Fibroblast of villous mesenchyme (primary cell): ENCODE measurements around the gene ENPP5. TPM values are rescaled to one million over a fixed set of nuclear protein-coding genes. Genes with fewer than 3 reads are reported as not detected.

Experiments
- DNase-seq: peaks from one replicate; pipeline ENCODE4 v3.0.0-alpha.2; 2010; ENCODE audit warnings: low read depth
- H3K4me3 ChIP-seq: 2 replicates; pipeline ENCODE4 v1.5.1; 2011; ENCODE audit warnings: low read depth, mild to moderate bottlenecking, low read length
- CTCF ChIP-seq: IDR thresholded peaks from 2 replicates; pipeline ENCODE4 v1.5.1; 2012; ENCODE audit warnings: low read depth, mild to moderate bottlenecking, low read length; ENCODE audit not compliant: insufficient read depth
- total RNA-seq: library from RNA; depleted of rRNA; stranded (reverse); fragments of >200 nt; gene quantifications from 2 replicates; pipeline ENCODE4 v1.2.3, GENCODE V29; 2012

The ENPP5 gene, protein sequence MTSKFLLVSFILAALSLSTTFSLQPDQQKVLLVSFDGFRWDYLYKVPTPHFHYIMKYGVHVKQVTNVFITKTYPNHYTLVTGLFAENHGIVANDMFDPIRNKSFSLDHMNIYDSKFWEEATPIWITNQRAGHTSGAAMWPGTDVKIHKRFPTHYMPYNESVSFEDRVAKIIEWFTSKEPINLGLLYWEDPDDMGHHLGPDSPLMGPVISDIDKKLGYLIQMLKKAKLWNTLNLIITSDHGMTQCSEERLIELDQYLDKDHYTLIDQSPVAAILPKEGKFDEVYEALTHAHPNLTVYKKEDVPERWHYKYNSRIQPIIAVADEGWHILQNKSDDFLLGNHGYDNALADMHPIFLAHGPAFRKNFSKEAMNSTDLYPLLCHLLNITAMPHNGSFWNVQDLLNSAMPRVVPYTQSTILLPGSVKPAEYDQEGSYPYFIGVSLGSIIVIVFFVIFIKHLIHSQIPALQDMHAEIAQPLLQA
- 0.32 and 0.43 TPM in 2 replicates for total RNA-seq

GRCh38 chr6:46170357-46171289 is at the start of gene ENPP5:
Gene ENPP5, minus strand, starts transcription at chr6:46170980. Its CDS starts 2,718 bp downstream, at chr6:46168262.
- DNase-seq = no peak
- peak within 1 kb of the TSS; percentile 25 for H3K4me3 ChIP-seq

DNA sequence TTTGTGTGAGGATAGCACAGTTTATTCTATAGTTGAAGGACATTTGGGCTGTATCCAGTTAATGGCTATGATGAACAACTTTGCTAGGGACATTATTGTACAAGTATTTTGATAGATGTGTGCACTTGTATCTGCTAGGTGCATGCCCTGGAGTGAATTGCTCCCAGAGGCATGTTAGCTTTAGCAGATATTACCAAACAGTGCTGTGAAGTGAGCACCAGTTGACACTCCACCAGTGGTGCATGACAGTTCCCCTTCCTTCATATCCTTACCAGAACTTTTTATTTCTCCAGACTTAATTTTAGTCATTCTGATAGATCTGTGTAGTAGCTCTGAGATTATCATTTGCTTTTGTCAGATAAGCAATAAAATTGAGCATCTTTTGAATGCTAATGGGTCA is 48.9 kb upstream of the ENPP5 start:
- DNase-seq = no peak
- TF ChIP-seq CTCF = no peak
- no peak overlapping the region for H3K4me3 ChIP-seq

More at GRCh38 chr6:46170357-46171289, at the start of gene ENPP5:
- no peak for TF ChIP-seq CTCF

DNA sequence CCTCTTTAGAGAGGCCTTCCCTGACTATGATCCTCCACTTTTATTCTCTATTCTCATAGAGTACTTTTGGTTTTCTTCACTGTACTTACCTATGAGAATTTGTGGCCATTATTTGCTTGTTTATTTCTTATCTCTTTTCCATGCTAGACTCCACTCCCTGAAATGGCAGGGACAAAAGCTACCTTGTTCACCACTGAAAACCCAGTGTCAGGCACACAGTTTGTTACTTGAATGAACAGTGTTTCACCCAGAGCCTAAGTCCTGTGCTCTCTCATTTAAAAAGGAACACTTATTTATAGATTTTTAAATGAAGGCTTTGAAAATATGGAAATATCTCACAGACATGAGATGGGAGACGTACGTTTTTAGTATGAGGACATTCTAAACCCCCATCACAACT is 47.7 kb upstream of the ENPP5 start:
- no peak overlapping the region for H3K4me3 ChIP-seq
- DNase-seq = no peak
- no peak for TF ChIP-seq CTCF

DNA sequence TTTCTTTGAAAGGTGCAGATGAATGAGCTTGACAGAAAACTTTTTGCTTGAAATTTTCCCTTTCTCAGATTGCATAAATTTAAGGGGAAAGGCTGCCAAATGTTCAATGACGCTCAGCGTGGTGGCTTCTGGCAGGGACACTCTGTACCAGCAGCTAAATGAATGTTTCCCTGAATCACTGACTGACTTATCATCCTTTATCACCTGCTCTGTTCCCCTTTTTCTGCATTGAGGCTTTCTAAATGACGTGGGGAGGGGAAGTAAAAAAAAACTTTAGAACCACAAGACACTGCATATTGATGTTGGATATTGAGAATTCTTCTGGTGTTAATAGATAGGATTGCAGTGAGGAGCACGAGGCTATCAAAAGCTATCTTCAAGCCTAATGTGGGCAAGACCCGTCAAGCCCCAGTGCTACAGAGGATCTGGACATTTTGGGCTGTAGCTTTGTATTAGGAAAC is 46.9 kb upstream of the ENPP5 start:
- no peak for TF ChIP-seq CTCF
- no peak for DNase-seq

GRCh38 chr6:46216879-46217278 is 46.1 kb upstream of the ENPP5 start:
- no peak for DNase-seq
- no peak for TF ChIP-seq CTCF
- no peak overlapping the region for H3K4me3 ChIP-seq

More for the DNA sequence above, 46.9 kb upstream of the ENPP5 start:
- H3K4me3 ChIP-seq = no peak overlapping the region

DNA sequence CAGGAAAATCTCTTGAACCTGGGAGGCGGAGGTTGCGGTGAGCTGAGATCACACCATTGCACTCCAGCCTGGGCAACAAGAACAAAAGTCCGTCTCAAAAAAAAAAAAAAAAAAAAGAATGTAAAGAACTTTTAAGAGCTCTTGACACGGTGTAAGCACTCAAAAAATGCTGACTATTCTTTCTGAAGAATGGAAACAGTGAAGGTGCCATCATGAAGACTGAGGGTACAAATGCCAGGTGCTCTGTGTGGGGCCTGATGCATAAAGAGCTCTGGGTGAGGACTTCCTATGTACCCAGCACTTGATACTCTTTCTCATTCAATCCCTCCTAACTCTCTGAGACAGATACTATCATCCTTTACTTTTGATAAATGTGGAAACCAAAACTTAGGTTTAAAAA is 45.0 kb upstream of the ENPP5 start:
- H3K4me3 ChIP-seq = no peak overlapping the region
- no peak for TF ChIP-seq CTCF
- DNase-seq = no peak
